Stimulated activated CD4-positive, alpha-beta T cell treated with anti-CD3 and anti-CD28 coated beads, Interleukin-2, amount 100 ng/mL, for 48 hours (primary cell): ENCODE measurements around the gene KLHL30.

Experiments
- DNase-seq, 2 donors: peaks; one replicate each; pipeline ENCODE4 v3.0.0-alpha.2; 2020

The KLHL30 gene

DNA sequence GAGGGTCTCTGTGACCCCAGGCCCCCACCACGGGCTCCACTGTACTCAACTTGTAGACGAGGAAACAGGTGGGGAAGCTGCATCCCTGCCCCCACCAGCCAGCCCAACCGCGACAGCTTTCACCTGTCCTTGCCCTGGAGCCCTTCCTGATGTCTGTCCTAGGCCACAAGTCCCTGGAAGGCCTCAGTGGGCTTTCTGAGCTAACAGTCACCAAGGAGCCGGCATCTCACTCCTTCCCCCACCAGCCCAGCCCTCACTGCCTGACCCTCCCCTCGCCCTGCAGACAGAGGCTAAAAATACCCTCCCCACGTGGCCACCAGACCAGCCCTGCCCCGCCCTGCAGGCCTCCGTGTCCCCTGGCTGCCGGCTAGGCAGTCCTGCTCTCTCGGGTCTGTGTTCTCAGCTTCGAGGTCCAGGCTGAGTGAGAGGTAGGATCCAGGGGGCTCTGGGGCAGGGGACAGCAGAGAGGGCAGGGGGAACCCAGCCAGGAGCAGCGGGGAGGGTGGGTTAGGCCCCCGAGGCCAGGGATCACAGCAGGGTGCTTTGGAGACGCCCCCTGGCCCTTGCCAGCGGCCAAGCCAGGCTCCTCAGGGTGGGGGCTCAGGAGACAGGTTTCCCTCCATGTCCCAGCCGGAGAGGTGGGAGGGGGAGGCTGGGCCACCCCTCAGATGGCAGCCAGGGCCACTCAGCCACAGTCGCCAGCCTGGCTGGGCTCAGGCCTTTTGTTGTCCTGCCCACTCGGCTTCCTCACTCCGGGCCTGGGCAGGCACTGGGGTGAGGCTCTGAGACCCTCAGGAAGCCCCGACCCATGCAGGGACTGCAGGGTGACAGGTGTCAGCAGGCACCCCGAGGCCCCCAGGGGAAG is at the start of gene KLHL30:
TSS of gene KLHL30 (plus strand) at position 338 of the 865 bp plus-strand sequence. CDS start 2,087 bp downstream, outside the sequence.
- no peak for DNase-seq

- no peak for DNase-seq
Observed at GRCh38 chr2:238090887-238091286, 47.6 kb upstream of the KLHL30 start.

GRCh38 chr2:238091436-238092060 is 46.9 kb upstream of the KLHL30 start:
- no peak for DNase-seq

GRCh38 chr2:238092486-238093035 is 45.9 kb upstream of the KLHL30 start:
- DNase-seq = no peak

GRCh38 chr2:238093181-238094140 is 45.0 kb upstream of the KLHL30 start:
- DNase-seq = no peak

DNA sequence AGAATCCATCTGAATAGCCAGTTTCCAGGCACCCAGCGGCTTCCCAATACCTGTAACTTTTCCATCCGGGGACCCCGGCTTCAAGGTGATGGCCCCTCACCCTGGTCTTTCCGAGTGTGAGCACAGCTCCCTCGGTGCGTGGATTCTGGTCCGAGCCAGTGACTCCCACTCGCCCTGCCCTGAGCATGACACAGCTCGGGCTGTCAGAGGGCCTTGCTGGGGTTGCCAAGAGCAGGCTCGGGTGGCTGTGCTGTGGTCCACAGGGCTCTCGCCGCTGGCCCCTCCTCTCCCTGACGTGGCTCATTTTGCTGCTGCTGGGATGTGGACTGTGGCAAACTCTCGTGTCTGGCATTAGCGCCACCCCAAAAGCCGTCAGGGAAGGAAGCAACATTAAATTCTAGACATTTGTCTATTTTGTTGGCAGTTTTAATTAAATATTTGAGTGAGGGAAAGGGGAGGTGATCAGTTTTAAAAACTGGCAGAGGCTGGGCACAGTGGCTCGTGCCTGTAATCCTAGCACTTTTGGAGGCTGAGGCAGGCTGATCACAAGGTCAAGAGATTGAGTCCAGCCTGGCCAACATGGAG is 43.9 kb upstream of the KLHL30 start:
- DNase-seq = no peak

DNA sequence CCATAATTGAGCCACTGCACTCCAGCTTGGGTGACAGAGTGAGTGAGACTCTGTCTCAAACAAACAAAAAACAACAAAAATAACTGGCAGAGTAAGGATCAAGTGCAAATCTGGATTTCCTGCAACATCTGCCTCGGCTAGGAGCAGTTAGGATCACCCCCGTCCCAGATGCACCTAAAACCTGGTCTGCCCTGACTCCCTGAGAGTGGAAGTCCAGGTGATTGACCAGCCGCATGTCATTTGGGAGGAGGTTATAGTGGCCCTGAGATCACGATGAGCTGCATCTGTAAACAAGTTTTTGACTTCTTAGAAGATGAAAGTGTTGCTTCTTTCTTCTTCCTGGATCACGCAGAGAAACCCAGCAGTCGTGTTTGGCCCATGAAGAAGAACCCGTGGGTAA is 43.3 kb upstream of the KLHL30 start:
- no peak for DNase-seq

DNA sequence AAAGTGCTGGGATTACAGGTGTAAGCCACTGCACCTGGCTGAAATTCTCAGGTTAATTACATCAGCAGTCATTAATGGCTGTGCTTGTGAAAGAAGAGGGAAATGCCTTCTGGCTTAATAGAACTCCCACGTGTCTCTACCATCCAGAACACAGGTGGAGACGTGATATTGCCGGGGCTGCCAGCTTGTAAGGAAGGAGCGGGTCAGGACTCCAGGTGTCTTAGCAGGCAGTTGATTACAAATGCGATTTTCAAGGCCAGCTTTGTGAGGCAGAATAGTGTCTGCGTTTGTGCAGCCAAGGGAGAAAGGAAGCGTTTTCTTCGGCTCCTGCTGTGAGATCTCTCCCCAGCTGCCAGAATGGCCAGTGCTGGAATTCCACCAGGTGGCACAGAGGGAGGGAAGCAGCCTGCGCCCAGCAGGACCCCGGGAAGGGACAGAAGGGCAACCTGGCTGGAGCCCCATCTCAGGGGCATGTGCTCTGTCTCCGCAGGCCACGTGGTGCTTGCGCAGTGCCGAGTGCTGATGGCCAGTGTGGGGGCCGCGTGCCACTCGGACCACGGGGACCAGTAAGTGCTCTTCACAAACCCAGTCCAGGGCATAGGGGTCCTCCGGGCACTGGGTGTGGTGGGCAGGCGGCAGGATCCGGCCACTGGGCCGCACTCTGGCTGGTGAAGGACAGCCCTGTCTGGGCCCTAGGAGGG is 42.0 kb upstream of the KLHL30 start:
- DNase-seq = no peak

DNA sequence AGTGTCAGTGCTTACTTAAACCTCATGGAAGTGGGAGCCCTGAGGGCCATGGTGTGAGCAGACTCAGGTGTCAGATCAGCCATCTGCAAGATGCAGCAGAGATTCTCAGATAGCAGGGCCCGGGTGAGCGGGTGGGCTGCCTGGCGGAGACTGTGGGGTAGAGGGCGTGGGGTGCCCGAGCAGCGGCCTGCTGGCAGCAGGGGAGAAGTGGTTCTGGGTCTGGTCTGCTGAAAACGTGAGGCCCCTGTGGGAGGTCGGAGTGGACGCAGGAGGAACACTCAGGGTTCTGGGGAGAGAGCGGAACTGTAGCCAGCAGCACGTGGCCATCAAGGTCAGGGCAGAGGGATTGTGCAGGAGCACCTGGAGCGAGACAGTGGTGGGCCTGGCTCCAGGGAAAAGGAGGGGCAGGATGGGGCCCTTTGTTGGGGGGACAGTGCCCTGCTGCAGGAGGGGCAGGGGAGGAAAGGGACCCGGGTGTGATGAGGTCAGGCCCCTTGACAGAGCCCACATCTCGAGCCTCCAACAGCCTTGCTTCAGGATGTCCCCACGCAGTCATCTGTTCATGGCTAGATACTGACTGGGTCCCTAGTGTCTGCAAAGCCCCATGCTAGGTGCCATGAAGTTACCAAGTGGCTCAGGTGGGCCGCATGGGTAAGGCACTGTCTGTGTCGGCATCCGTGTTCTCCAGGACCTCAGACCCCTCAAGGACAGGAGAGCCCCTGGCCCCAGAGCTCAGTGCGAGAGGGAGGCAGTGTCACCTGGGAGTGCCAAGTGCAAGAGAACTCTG is 41.1 kb upstream of the KLHL30 start:
- DNase-seq = no peak

- no peak for DNase-seq
Observed at GRCh38 chr2:238097988-238098871, 40.2 kb upstream of the KLHL30 start.

DNA sequence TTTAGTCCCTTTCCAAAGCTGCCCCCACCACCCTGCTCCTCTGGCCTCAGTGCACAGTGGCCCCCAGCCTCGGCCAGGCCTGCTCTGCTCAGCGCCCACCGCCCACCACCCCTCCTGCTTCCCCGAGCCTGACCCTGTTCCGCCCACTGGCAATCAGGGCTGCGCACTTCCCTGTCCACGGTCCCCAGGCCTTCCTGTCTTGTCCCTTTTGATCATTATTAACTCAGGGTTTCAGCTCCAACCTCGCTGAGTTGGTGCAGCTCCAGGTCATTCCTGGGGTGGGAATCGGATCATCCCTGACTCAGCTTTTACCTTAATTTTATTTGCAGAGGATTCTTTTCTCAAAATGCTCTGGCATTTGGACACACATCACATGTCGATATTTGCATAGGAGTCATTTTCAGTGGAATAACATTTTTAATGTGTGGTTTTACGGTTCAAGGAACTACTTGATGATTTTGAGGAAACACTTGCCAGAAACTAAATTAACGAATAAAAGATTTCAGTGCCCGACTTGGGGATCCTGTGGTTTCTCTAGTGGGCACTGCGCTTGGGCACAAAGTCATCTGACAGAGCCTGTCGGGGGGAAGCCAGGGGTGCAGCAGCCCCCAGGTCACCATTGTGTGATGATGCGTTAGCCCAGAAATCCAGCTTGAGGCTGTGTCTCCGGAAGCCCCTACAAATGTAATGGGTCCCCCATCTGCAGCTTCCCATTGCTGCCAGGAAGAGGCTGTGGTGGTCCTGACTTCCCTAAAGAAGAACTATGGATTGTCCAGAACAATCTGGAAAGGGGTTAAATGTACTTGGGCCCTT is 39.4 kb upstream of the KLHL30 start:
- no peak for DNase-seq

GRCh38 chr2:238099714-238100048 is 38.8 kb upstream of the KLHL30 start:
- DNase-seq = no peak

- no peak for DNase-seq
Observed at GRCh38 chr2:238100049-238100820, 38.2 kb upstream of the KLHL30 start, which contains the start of gene ESPNL. TSS of gene ESPNL (plus strand) at chr2:238100340. CDS start at chr2:238100420, 80 bp downstream.

- no peak for DNase-seq
Observed at GRCh38 chr2:238100821-238101771, 37.4 kb upstream of the KLHL30 start.

DNA sequence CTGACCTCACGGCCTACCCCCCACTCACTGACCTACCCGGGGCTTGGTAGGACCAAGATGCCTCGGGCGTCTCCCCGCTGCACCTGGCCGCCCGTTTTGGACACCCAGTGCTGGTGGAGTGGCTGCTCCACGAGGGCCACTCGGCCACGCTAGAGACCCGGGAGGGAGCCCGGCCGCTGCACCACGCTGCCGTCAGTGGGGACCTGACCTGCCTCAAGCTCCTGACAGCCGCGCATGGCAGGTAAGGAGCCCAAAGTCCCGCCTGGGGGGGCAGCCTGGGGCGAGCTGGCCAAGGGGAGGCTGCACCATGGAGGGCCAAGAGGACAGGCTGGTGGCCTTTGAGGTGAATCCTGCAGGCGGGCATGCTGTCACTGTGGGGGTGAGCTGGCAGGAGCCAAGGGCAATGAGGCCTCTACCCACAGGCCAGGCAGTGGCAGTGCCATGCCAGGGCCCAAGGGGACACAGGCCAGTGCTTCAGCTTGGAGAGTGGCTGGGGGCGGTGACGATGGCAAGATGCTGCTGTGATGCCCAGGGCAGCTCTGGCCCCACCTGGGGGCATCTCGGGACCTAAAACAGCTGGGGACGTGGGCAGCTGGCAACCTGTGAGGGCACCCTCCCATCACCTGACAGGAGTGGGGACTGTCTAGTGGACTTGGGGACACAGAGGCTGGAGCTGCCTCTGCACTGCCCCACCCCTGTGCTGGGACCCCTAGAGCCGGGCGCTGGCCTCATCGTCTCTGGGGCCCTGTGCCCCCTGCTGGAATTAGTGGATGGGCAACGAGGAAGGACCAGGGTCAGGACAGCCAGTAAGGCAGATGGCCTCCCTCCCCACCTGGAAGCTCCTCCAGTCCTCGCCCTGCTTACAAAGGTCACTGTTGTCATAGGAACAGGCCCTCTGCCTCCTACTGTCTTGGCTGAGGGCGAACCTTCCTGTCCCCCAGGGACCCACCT is 36.3 kb upstream of the KLHL30 start:
- no peak for DNase-seq

- no peak for DNase-seq
Observed at GRCh38 chr2:238102865-238103264, 35.6 kb upstream of the KLHL30 start.
